Left forelimb (tissue), 1 donor: ENCODE data around the gene HAT1.
A peak's percentile ranks its signal among the peaks of the same experiment; 100 is the strongest.
"Not testable (repeated sequence)": the region's sequence is repeated elsewhere in the genome, so short reads cannot be mapped to it uniquely, and the experiment has no call there.

Experiments
- DNase-seq: peaks from one replicate; pipeline ENCODE4 v3.0.0-alpha.2; 2018; ENCODE audit warnings: low spot score

The HAT1 gene

GRCh38 chr2:171922230-171923022, at the start of gene HAT1:
Gene HAT1 (plus strand): TSS chr2:171922461. CDS start chr2:171922501, 40 bp downstream.
- peak; percentile 99 for DNase-seq

- no peak for DNase-seq
Measured at GRCh38 chr2:171874517-171874916, 47.7 kb upstream of the HAT1 start.

GRCh38 chr2:171874963-171875362, 47.3 kb upstream of the HAT1 start:
- no peak for DNase-seq

- no peak for DNase-seq
Measured at GRCh38 chr2:171878481-171878993, 43.7 kb upstream of the HAT1 start.

- DNase-seq: no peak
Measured at GRCh38 chr2:171879865-171880264, 42.4 kb upstream of the HAT1 start.

GRCh38 chr2:171880774-171881173, 41.5 kb upstream of the HAT1 start:
- DNase-seq: no peak

GRCh38 chr2:171882089-171882769, 40.0 kb upstream of the HAT1 start:
- DNase-seq: no peak

GRCh38 chr2:171883275-171883893, 38.9 kb upstream of the HAT1 start:
- DNase-seq: no peak

- DNase-seq: no peak
Measured at GRCh38 chr2:171889333-171889732, 32.9 kb upstream of the HAT1 start.

GRCh38 chr2:171889808-171890207, 32.5 kb upstream of the HAT1 start:
- no peak for DNase-seq

GRCh38 chr2:171893196-171893823, 29.0 kb upstream of the HAT1 start:
- no peak for DNase-seq

- DNase-seq: peak; percentile 85
Measured at GRCh38 chr2:171893824-171894611, 28.2 kb upstream of the HAT1 start, which contains the start of gene SLC25A12. Gene SLC25A12 (minus strand): TSS chr2:171894244. CDS start chr2:171894214, 30 bp downstream.

GRCh38 chr2:171894612-171894947, 27.7 kb upstream of the HAT1 start:
- DNase-seq: no peak

- DNase-seq: no peak
Measured at GRCh38 chr2:171895786-171896185, 26.5 kb upstream of the HAT1 start.

GRCh38 chr2:171899623-171900282, 22.5 kb upstream of the HAT1 start:
- not testable (repeated sequence) for DNase-seq

- no peak for DNase-seq
Measured at GRCh38 chr2:171902840-171903420, 19.3 kb upstream of the HAT1 start.

- no peak for DNase-seq
Measured at GRCh38 chr2:171908235-171908634, 14.0 kb upstream of the HAT1 start.

GRCh38 chr2:171909266-171909665, 13.0 kb upstream of the HAT1 start:
- DNase-seq: no peak

GRCh38 chr2:171910494-171910893, 11.8 kb upstream of the HAT1 start:
- no peak for DNase-seq

- DNase-seq: no peak
Measured at GRCh38 chr2:171913517-171913916, 8.7 kb upstream of the HAT1 start.

GRCh38 chr2:171919453-171919852, 2.8 kb upstream of the HAT1 start:
- no peak for DNase-seq
